ENCODE measurements around the gene POLR1H.

The POLR1H gene

DNA sequence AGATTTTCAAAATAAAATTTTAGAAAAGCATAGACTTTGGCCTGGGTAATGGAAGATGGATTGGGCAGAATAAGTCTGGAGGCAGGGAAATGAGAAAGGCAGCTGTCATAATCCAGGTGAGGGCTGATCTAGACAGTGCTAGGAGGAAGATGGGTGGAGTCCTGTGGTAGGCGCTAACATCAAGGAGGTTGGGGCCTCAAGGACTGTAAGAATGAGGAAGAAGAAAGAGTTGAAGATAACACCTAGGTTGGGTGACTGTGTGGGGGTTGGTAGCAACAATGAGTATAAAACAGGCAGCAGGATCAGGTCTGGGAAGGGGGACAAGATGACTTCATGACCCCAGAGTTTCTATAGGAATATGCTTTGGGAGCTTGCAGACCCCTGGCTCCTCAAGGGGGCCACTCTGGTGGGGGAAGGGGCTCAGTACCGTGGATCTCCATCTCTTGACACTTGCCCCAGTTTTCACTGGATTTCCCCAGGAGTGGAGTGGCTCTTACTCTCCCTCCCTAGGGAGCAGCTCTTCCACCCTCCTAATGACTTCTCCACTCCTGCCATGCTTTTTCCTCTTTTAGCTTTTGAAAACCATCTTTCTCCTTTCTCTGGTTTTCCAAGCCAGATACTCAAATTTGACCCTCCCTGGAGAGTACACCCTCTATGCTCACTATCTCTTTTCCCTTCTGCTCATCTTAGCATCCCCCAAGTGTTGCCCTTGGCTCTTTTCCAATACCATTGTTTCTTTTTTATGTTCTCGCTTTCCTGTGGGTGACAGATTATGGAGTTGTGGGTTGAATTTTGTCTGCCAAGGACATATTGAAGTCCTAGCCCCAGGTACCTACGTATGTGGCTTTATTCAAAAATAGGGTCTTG is 37.1 kb downstream of the POLR1H start:
- DNase-seq, result peak; percentile 24

- DNase-seq, result no peak
These were observed 39.1 kb downstream of the POLR1H start for GRCh38 chr6:30100154-30100553.

- DNase-seq, result peak; percentile 28
These were observed 39.7 kb downstream of the POLR1H start for GRCh38 chr6:30100585-30101443.

DNA sequence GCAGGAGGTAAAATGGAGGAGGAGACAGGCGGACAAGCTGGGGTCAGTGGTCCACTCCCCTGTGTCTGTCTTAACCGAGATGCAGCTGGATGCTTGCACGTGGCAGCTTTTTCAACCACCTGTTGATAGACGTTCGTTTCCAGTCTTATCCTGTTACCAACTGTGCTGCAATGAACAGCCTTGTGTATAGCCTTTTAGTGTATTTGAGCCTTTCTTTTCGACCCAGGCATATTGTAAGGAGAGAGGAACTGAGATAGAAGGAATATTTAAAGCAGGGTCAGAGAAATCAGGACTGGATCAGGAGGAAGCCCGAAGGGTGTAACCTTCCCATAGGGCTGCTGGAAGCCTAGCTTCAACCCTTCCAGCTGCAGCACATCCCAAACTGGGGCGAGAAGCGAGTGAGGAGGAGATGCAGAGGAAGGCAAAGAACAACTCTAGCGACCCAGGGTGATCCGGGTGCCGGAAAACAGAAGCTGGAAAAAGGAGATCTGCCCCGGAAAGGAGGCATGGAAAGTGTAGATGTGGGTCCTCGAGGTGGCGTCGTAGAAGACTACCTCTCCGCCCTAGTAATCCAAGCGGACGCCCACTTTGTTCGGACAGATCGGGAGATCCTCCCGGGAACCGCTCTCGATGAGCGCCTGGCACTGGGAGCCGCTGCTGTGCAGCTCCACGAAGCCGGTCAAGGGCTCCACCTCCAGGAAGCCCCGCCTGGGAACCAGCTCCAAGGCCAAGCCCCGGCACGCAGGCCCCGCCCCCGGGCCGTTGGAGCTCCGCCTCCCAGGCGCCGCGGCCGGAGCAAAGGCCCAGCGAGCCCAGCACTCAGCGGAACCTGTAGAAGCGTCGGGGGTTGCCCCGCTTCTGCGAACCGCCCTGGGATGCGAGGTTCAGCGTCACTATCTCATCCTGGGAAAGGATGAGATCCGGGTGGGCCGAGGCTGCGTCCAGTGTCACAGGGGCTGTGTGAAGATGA is 40.7 kb downstream of the POLR1H start:
- DNase-seq, result peak; percentile 77

DNA sequence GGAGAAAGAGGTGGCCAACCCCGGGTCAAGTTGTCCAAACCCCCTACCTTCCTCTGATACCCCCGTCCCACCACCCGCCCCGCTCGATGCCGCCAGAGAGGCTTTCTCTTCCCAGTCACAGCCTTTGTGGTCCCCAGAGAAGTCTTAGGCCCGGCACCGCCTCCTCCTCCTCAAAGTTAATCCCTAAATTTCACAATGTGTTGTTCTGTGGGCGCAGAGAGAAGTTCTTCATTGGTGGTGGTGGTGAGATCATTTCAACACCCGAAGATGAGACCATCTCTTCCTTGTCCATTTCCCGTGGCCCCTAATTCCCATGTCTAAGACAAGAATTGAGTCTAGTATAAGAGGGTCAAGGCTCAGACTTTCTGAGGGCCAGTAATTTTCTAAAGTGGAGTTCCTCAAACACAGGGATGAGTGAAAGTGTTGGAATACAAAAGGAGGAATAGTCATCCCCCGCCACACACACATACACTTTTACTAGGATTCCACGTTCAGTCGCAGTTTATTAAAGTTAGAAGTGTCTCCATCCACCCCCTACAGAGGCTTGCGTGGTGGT is 41.4 kb downstream of the POLR1H start:
- DNase-seq, result peak; percentile 12

- DNase-seq, result peak; percentile 87
These were observed 42.2 kb downstream of the POLR1H start for GRCh38 chr6:30102970-30103871.

DNA sequence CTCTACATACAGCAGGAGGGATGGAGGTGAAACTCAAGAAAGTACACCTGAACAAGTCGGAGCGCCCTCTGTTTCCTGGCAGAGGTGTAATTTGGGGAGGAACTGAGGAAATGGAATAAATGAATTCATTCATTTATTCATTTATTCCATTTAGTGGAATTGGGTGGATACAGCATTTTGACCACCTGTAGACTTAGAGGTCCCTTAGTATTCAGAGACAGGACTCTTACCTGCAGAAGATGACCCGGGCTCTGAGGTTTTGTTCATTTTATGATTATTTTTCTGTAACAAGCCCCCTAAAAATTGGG is 42.8 kb downstream of the POLR1H start:
- DNase-seq, result no peak

GRCh38 chr6:30104661-30105060 is 43.6 kb downstream of the POLR1H start:
- DNase-seq, result no peak

GRCh38 chr6:30111266-30111856 is 50.3 kb downstream of the POLR1H start:
- DNase-seq, result no peak

- no peak for DNase-seq
These were observed 51.4 kb downstream of the POLR1H start for GRCh38 chr6:30112402-30112994.

DNA sequence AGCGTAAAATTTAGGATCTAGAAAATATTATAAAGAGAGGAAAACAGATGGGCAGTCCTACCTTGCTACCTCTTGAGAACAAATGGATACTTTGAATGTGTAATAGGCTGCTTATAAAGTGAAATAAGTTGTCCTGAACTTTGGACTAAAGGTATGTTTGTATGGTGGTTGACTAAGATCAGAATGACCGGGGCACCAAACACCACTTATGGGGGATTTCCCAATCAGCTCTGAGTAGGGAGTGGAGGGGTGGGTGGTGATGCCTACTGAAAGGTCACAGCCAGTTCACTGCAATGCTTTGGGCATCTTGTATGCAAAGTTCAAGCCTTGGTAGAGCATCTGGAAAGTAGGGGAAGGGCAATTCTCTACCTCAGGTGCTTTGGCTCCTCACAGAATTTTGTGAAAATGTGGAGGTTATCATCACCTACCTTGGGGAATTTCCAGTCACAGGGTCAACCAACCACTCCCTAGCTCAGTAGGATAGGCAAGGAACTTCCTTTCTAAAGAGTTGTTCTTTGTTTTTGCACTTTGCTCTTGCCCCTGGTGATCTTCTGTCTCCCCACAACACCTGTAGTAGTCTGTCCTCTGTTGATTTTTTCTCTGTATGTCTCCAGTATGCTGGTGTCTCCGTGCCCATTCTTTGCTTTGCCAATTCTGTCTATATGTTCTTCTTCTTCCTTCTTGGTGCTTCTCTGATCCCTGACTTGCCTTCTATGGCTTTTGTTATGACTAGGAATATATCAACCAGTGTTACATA is 52.1 kb downstream of the POLR1H start, which contains the start of gene TRIM31:
Gene TRIM31, minus strand, starts transcription at position 88 of the 757 bp plus-strand sequence. CDS start 285 bp downstream, outside the sequence.
- no peak for DNase-seq

DNA sequence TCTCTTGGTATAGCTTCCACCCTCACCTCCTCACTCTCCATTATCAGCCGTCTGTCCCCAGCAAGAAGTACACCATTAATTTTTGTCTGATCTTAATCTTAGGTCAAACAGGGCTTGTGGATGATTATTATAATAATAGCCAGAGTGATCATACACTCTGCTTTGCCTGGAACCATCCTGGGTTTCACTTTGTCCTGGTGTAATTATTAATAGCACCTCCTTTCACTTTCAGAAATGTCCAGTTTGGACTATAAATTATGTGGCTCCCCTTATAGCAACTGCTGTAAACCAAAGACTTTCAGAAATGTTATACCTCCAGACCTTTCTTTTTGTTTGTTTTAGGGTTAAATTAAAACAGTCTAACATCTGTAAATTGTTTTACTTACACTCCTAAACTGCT is 52.8 kb downstream of the POLR1H start:
- no peak for DNase-seq
